Uterus (tissue), 2 donors: ENCODE results near the gene BICRAL.

ENCODE experiments used
- POLR2A ChIP-seq, 2 donors: fragments of 450-650 bp; IDR thresholded peaks; one replicate each; pipeline ENCODE4 v1.6.1; 2016; ENCODE audit warnings: antibody characterized with exemption in 2 of 2, mild to moderate bottlenecking in 1 of 2, moderate library complexity in 1 of 2
- TF ChIP-seq, protein P1 (sequence below), 4 experiments: fragments of 200-600 bp in 2 of 4; fragments of 450-650 bp in 2 of 4; sonication (generic) in 2 of 4; IDR thresholded peaks; one replicate each; pipeline ENCODE4 v1.5.1; 2016 to 2019; ENCODE audit warnings: antibody characterized with exemption in 4 of 4, mild to moderate bottlenecking in 2 of 4, moderate library complexity in 1 of 4

DNA sequence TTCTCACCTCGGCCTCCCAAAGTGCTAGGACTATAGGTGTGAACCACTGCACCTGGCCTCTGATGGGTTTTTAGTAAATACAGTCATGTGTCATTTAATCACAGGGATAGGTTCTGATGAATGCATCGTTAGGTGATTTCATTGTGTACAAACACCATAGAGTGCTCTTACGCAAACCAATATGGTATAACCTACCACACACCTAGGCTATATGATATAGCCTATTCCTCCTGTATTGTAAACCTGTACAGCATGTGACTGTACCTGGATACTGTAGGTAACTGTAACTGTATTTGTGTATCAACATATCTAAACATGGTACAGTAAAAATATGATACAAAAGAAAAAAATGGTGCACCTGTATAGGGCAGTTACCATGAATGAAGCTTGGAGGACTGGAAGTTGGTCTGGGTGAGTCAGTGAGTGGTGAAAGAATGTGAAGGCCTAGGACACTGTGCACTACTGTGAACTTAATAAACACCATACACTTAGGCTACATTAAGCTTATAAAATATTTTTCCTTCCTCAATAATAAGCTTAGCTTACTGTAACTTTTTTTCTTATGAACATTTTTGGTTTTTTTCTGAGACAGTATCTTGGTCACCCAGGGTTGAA is 10.0 kb downstream of the BICRAL start:
- TF ChIP-seq, protein P1, sequence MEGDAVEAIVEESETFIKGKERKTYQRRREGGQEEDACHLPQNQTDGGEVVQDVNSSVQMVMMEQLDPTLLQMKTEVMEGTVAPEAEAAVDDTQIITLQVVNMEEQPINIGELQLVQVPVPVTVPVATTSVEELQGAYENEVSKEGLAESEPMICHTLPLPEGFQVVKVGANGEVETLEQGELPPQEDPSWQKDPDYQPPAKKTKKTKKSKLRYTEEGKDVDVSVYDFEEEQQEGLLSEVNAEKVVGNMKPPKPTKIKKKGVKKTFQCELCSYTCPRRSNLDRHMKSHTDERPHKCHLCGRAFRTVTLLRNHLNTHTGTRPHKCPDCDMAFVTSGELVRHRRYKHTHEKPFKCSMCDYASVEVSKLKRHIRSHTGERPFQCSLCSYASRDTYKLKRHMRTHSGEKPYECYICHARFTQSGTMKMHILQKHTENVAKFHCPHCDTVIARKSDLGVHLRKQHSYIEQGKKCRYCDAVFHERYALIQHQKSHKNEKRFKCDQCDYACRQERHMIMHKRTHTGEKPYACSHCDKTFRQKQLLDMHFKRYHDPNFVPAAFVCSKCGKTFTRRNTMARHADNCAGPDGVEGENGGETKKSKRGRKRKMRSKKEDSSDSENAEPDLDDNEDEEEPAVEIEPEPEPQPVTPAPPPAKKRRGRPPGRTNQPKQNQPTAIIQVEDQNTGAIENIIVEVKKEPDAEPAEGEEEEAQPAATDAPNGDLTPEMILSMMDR (IDR thresholded peaks at IDR 0.05) = no peak
- no peak for TF ChIP-seq POLR2A (IDR thresholded peaks at IDR 0.05)
